Fibroblast of villous mesenchyme (primary cell): Measurements from ENCODE around the gene ITGA11. TPM values are rescaled to one million over a fixed set of nuclear protein-coding genes. Genes with fewer than 3 reads are reported as not detected.

ENCODE experiments used
- DNase-seq: peaks from one replicate; pipeline ENCODE4 v3.0.0-alpha.2; 2010; ENCODE audit warnings: low read depth
- H3K4me3 ChIP-seq: 2 replicates; pipeline ENCODE4 v1.5.1; 2011; ENCODE audit warnings: low read depth, mild to moderate bottlenecking, low read length
- CTCF ChIP-seq: IDR thresholded peaks from 2 replicates; pipeline ENCODE4 v1.5.1; 2012; ENCODE audit warnings: low read depth, mild to moderate bottlenecking, low read length; ENCODE audit not compliant: insufficient read depth
- total RNA-seq: library from RNA; depleted of rRNA; stranded (reverse); fragments of >200 nt; gene quantifications from 2 replicates; pipeline ENCODE4 v1.2.3, GENCODE V29; 2012

The ITGA11 gene
- total RNA-seq, 1 donor: 87.7 TPM

DNA sequence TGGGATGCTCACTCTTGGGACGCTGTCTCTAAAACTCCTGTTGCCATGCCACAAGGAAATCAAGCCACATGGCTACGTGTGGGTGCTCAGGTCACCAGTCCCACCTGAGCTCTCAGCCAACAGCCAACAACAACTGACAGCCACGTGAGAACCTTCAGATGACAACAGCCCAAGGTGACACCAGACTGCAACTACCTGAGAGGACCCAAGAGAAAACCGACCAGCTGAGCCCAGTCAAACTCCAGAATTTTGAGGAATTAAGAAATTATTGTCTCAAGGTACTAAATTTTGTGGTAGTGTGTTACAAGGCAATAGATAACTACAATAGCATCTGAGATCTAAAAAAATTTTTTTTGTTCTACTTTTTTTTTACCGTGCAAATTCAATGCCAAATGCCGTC, 75.2 kb downstream of the ITGA11 start:
- no peak for TF ChIP-seq CTCF
- no peak for DNase-seq
- H3K4me3 ChIP-seq: no peak overlapping the region

DNA sequence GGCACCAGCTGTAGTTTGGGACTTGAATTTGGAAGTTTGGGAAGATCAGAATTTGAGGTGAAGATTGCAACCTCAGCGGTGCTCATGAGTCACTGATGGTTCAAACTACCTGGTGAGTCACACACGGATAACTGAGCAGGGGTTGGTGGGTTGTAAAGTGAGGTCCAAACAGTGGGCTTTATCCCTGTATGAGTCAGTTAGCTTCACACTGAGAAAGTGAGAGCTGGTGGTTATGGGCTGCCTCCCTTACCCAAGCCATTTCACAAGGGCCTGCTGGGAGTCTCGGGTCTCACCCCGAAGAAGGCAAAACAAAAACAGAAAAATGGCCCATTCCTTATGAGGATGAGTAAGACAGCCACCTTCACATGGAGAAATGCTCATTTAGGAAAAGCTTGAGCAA, 77.0 kb downstream of the ITGA11 start:
- DNase-seq: peak; percentile 97
- no peak overlapping the region for H3K4me3 ChIP-seq
- TF ChIP-seq CTCF: no peak

GRCh38 chr15:68354268-68354667, 77.7 kb downstream of the ITGA11 start:
- DNase-seq: no peak
- H3K4me3 ChIP-seq: no peak overlapping the region
- TF ChIP-seq CTCF: no peak

DNA sequence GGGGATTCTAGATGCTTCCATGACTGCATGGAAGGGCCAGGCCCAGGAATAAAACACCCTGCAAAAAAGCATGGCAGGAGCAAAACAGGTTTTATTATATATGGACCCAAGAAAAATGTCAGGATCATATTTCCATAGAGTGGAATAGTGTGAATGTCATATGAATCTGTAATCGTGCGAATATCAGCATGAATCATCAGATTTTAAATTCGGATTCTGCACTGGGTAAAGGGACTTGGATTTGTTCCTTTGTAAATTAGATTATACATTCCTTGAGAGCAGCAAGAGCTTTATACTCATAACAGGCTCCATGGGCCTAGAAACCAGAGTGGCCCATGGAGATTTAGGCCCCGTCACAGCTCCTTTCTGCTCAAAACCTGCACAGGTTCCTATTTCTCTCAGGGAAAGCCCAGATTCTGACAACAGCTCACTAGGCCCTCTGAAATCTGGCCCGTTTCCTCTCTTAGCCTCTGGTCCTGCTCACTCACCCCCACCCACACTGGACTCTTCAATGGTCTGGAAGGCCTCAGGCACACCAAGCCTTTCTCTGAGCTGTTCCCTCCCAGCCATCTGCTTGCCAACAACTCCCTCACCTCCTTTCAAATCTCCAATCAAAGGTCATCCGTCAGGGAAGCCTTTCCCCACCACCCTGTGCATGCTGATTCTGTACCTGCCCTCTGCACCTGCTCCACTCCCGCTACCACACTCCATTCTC, 78.4 kb downstream of the ITGA11 start:
- TF ChIP-seq CTCF: no peak
- no peak for DNase-seq
- H3K4me3 ChIP-seq: no peak overlapping the region

- peak; percentile 96 for DNase-seq
- H3K4me3 ChIP-seq: no peak overlapping the region
- no peak for TF ChIP-seq CTCF
Observed at GRCh38 chr15:68352401-68353062, 79.4 kb downstream of the ITGA11 start.

DNA sequence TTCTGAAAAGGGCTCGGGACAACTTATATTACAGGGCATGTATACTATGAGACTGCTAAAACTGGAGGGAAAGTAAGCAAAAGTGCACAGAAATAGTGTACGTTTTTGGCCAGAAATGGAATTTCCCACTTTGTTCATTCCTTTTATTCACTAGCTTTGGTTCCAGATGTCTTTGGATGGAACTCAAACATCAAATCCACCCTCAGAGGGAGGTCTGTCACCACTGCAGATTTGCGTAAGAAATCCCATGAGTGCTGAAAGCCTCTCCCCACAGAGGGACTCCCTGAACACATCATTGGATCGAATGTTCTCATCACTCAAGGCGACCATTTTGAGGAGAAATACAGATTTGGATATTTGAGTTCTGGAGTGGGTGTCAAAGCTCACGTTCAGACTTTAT, 82.8 kb downstream of the ITGA11 start:
- DNase-seq: peak; percentile 25
- H3K4me3 ChIP-seq: no peak overlapping the region
- TF ChIP-seq CTCF: no peak
